Subcutaneous abdominal adipose tissue (tissue), 5 donors: ENCODE results near the gene FRRS1L.

Source experiments
- H3K27ac ChIP-seq: one replicate; pipeline ENCODE4 v1.7.0; 2013; ENCODE audit warnings: low read depth, mild to moderate bottlenecking, inconsistent platforms, low read length, moderate library complexity
- H3K27me3 ChIP-seq, 5 donors: one replicate each; pipeline ENCODE4 v1.7.0; 2013; ENCODE audit warnings: low read length in 5 of 5, inconsistent platforms in 1 of 5; ENCODE audit not compliant: control insufficient read depth in 5 of 5, insufficient read depth in 4 of 5
- H3K36me3 ChIP-seq, 5 donors: one replicate each; pipeline ENCODE4 v1.7.0; 2013; ENCODE audit warnings: low read length in 5 of 5; ENCODE audit not compliant: control insufficient read depth in 5 of 5, insufficient read depth in 5 of 5
- H3K4me1 ChIP-seq, 5 donors: one replicate each; pipeline ENCODE4 v1.7.0; 2013; ENCODE audit warnings: low read length in 5 of 5, mild to moderate bottlenecking in 3 of 5, moderate library complexity in 1 of 5; ENCODE audit not compliant: control insufficient read depth in 5 of 5, insufficient read depth in 5 of 5
- H3K4me3 ChIP-seq, 5 donors: one replicate each; pipeline ENCODE4 v1.7.0; 2013; ENCODE audit warnings: low read length in 5 of 5, low read depth in 1 of 5
- H3K9ac ChIP-seq, 5 donors: one replicate each; pipeline ENCODE4 v1.7.0; 2013; ENCODE audit warnings: low read length in 5 of 5, mild to moderate bottlenecking in 4 of 5, moderate library complexity in 3 of 5
- H3K9me3 ChIP-seq, 5 donors: one replicate each; pipeline ENCODE4 v1.7.0; 2013; ENCODE audit warnings: low read length in 5 of 5; ENCODE audit not compliant: control insufficient read depth in 5 of 5
- donor health status: healthy.
- donor health status: healthy.
- donor health status: healthy.
- donor health status: healthy.
- donor health status: healthy.

The FRRS1L gene

DNA sequence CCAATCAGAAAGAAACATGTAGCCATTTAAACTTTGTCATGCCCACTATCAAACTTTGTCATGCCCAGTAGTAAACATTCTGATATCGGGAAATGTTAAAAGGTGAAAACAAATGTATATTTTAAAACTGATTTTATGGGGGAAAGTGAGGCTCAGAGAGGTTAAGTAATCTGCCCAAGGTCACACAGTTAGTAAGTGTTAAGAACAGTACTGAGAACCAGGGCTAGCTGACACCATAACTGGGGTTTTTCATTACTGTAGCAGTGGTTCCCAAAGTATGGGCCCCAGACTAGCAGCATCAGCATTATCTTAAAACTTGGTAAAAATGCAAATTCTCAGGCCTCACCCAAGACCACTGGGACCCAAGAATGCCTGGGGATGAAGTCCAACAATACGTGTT, 9.9 kb upstream of the FRRS1L start:
- Histone ChIP-seq H3K27me3 (no peaks in the 10 kb centered on the region), H3K36me3 (peaks cover 0 to 8% (median 4%) of the 10 kb centered on the region in 5 donors), H3K27ac (no peak overlapping the region), H3K9me3 (no peaks in the 10 kb centered on the region), H3K9ac (no peak overlapping the region), H3K4me3 (no peak overlapping the region), H3K4me1 (no peaks in the 10 kb centered on the region)

DNA sequence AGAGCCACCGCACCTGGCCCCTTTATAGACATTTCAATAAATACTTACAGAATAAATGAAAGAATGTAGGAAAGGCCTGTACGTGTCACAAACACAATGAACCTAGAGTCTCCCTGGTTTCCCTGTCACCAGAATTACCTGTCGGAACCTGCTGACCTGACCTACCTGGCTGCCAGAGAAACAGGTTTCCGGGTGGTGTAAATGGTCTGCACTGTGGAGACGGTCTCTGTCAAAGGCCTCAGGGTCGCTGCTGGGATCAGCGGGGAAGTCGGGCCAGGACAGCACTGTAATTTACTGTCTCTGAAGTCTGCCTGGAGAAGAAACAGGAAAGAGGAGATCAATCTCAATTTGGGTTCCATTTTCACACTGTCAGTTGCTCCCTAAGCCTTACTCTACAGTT, 9.3 kb upstream of the FRRS1L start:
- Histone ChIP-seq H3K27me3 (no peaks in the 10 kb centered on the region), H3K4me1 (no peaks in the 10 kb centered on the region), H3K9ac (no peak overlapping the region), H3K9me3 (no peaks in the 10 kb centered on the region), H3K27ac (no peak overlapping the region), H3K36me3 (peaks cover 0 to 8% (median 4%) of the 10 kb centered on the region in 5 donors), H3K4me3 (no peak overlapping the region)

DNA sequence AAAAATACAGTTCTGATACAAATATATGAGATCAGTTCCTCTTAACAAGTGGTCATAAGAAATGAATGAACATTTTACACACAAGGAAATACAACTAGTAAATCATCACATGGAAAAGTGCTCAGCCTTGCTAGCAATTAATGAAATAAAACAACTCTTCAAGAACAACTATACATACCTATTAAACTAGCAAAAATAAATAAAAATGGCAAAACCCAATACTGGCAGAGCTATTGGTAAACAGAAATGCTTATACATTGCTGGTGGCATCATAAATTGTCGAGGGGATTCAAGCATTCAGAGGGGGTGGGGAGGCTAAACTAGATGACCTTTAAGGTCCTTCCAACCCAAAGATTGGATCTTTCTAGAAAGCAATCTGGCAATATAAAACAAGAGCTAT, 5.9 kb upstream of the FRRS1L start:
- peaks cover 0 to 8% (median 4%) of the 10 kb centered on the region in 5 donors for H3K36me3 ChIP-seq
- no peak overlapping the region for H3K27ac ChIP-seq
- H3K4me3 ChIP-seq, result no peak overlapping the region
- H3K9ac ChIP-seq, result no peak overlapping the region
- peaks cover 0 to 2% (median 0%) of the 10 kb centered on the region in 5 donors for H3K27me3 ChIP-seq
- no peaks in the 10 kb centered on the region for H3K9me3 ChIP-seq
- H3K4me1 ChIP-seq, result no peaks in the 10 kb centered on the region

DNA sequence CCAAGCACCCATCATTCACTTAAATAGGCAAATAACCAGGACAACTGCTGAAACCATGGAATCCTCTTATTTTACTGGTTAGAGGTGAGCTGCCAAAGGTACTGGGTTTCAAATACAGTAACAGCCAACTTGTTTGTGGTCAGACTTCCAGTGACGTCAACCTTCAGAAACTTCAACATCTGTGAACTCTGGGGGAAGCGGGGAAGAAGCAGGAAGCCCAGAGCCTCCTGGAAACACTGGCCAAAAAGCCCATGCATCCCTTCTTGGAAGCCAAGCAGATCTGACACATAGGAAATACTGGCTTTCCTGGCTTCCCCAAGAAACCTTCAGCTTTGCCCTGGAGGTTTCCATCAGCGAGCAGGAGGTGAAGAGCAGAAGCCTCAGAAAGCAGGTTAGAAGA, 4.9 kb upstream of the FRRS1L start:
- Histone ChIP-seq H3K27me3 (peaks cover 3 to 8% (median 6%) of the 10 kb centered on the region in 5 donors), H3K36me3 (peaks cover 0 to 8% (median 4%) of the 10 kb centered on the region in 5 donors), H3K4me1 (peaks cover 0 to 4% (median 0%) of the 10 kb centered on the region in 5 donors), H3K9me3 (no peaks in the 10 kb centered on the region), H3K27ac (no peak overlapping the region), H3K4me3 (no peak overlapping the region), H3K9ac (no peak overlapping the region)

DNA sequence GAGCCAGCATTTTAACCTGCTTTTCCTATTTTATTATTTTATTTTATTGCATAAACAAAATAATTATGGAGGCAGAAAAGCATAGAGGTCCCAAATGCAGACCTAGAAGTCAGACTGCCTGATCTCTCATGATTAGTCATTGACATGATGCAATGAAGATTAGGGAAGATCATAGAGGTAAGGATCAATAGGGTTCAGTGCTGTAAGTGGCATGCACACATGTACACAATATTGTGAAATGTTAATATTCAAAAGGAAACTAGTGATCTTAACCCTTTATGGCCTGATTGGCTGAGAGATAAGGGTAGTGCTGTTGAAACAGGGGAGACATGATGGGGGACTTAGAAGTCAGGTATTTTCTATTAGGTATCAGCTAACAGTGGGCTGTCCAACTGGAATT, 1.1 kb upstream of the FRRS1L start:
- peaks cover 0 to 3% (median 0%) of the 10 kb centered on the region in 5 donors for H3K36me3 ChIP-seq
- H3K4me1 ChIP-seq, result peaks cover 0 to 4% (median 0%) of the 10 kb centered on the region in 5 donors
- H3K27me3 ChIP-seq, result peaks cover 10 to 24% (median 16%) of the 10 kb centered on the region in 5 donors
- H3K9me3 ChIP-seq, result peaks cover 0 to 7% (median 6%) of the 10 kb centered on the region in 5 donors
- H3K4me3 ChIP-seq, result no peak overlapping the region
- H3K27ac ChIP-seq, result no peak overlapping the region
- H3K9ac ChIP-seq, result no peak overlapping the region

DNA sequence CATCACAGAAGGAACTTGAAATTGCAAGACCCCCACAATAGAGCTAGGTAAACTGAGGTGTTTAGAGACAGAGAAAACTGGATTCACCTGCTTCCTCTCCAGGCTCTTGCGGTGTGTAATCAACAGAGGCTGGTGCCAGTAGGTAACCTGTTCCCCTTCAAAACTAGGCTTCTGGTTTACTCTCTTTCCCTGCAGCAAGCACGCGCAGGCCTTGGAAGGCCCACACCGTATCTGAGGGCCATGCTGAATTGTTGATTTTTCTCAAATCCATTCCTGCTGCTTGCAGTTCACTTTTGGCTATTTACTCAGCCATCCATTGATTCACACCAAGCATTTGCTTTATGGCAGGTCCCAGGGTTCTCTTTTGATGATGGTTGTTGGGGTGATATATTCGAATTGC, 667 bp upstream of the FRRS1L start:
- peaks cover 0 to 4% (median 0%) of the 10 kb centered on the region in 5 donors for H3K4me1 ChIP-seq
- no peak overlapping the region for H3K9ac ChIP-seq
- no peak overlapping the region for H3K4me3 ChIP-seq
- no peak overlapping the region for H3K27ac ChIP-seq
- peaks cover 0 to 7% (median 6%) of the 10 kb centered on the region in 5 donors for H3K9me3 ChIP-seq
- H3K27me3 ChIP-seq, result peaks cover 10 to 24% (median 16%) of the 10 kb centered on the region in 5 donors
- peaks cover 0 to 3% (median 0%) of the 10 kb centered on the region in 5 donors for H3K36me3 ChIP-seq

DNA sequence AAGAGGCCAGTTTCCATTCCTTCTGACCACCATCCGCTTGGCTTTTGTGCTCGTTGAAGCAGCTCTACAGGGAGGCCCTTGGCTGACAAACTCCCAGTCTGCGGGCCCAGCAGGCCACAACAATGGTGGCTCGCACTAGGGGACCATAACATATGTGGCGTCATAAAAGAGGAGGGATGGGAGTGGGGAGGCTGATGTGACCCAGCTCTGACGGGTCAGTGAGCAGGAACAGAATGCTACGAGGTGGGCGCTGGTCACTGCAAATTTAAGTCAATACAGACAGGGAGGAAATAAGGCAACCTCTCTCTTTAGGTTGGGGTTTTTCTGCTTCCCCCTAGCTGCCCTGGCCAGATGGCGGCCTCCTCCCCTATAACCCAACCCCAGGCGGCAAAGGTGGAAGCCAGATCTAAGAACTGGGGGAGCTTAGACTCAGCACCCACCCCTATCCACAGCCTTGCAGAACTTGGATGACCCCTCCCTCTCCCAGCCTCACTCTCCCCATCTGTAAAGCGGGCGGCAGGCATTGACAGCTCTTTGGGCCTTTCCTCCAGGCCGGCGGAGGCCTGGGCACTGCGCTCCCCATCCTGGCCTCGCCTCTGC, 778 bp downstream of the FRRS1L start:
- Histone ChIP-seq H3K36me3 (no peaks in the 10 kb centered on the region), H3K9me3 (peaks cover 0 to 7% (median 6%) of the 10 kb centered on the region in 5 donors), H3K27me3 (peaks cover 10 to 24% (median 16%) of the 10 kb centered on the region in 5 donors), H3K27ac (no peak overlapping the region), H3K4me1 (peaks cover 0 to 4% (median 0%) of the 10 kb centered on the region in 5 donors), H3K4me3 (no peak overlapping the region), H3K9ac (no peak overlapping the region)

DNA sequence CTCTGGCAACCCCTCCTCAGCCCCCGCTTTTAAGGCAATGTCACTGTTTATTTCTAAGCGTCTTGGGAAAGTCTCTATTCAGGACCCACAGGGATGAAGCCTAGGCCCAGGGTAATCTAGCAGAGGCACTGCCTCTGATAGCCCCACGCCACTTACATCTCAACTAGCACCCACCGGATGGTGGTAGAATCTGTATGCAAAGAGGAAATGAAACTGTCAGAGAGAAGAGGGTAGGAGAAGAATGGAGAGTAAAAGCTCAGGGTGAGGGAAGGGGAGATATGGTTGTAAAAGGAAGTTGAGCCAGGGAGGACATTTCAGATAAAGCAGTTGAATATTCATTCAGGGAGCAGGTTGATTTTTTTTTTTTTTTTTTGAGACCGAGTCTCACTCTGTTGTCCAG, 3.0 kb downstream of the FRRS1L start:
- Histone ChIP-seq H3K27me3 (peaks cover 10 to 24% (median 16%) of the 10 kb centered on the region in 5 donors), H3K27ac (no peak overlapping the region), H3K9me3 (peaks cover 0 to 7% (median 6%) of the 10 kb centered on the region in 5 donors)

DNA sequence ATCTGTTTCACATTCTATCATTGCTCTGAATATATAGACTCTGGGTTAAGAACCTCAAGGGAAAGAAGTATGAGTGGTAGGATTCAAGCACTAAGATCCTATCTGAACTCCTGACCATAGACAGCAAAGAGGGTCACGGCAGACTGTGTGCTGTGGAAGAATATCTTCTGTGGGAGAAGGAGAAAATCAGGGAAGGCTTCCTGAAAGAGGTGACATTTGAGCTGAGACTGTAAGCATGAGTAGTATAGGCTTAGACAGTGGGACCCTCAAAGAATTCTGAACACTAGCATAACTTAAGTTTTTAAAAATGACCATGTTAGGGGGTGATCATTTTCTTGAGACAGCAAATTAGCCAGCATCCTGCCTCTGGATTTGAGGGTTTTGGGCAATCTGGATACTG, 3.9 kb downstream of the FRRS1L start:
- H3K27me3 ChIP-seq, result peaks cover 10 to 24% (median 16%) of the 10 kb centered on the region in 5 donors
- no peak overlapping the region for H3K27ac ChIP-seq
- H3K4me3 ChIP-seq, result no peak overlapping the region
- no peaks in the 10 kb centered on the region for H3K36me3 ChIP-seq
- peaks cover 0 to 4% (median 0%) of the 10 kb centered on the region in 5 donors for H3K4me1 ChIP-seq
- H3K9ac ChIP-seq, result no peak overlapping the region
- H3K9me3 ChIP-seq, result peaks cover 0 to 7% (median 6%) of the 10 kb centered on the region in 5 donors

More for the DNA sequence above, 3.0 kb downstream of the FRRS1L start:
- H3K4me3 ChIP-seq, result no peak overlapping the region
- H3K4me1 ChIP-seq, result peaks cover 0 to 4% (median 0%) of the 10 kb centered on the region in 5 donors
- H3K36me3 ChIP-seq, result no peaks in the 10 kb centered on the region
- no peak overlapping the region for H3K9ac ChIP-seq

DNA sequence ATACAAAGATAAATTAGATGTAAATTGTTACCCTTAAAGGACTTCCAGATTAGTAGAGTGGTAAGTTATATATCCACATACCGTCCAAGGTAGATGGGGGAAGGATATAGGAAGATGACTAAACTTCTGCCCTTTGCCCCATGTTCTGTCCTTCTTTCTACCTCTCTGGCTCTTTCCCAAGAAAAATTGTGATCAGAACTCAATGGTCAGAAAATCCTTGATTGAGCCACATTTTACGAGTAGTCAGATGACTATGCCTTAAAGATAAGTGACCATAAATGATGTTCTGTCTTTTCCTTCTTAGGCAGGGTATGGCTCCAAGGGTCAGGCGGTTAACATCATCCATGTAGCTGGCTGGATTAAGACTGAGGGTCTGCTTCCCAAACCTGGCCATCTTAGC, 4.4 kb downstream of the FRRS1L start:
- no peak overlapping the region for H3K9ac ChIP-seq
- peaks cover 10 to 22% (median 15%) of the 10 kb centered on the region in 5 donors for H3K27me3 ChIP-seq
- H3K4me3 ChIP-seq, result no peak overlapping the region
- H3K27ac ChIP-seq, result no peak overlapping the region
- H3K9me3 ChIP-seq, result peaks cover 0 to 7% (median 6%) of the 10 kb centered on the region in 5 donors
- no peaks in the 10 kb centered on the region for H3K36me3 ChIP-seq
- peaks cover 0 to 4% (median 0%) of the 10 kb centered on the region in 5 donors for H3K4me1 ChIP-seq
